Tibial nerve (tissue), 3 donors: ENCODE measurements around the gene TTC16.

Experiments
- POLR2A ChIP-seq, 2 donors: fragments of 450-650 bp; IDR thresholded peaks; one replicate each; pipeline ENCODE4 v1.6.1; 2017; ENCODE audit warnings: antibody characterized with exemption in 2 of 2, mild to moderate bottlenecking in 2 of 2, moderate library complexity in 2 of 2
- TF ChIP-seq, protein P1 (sequence below), 5 experiments: fragments of 200-600 bp in 3 of 5; fragments of 450-650 bp in 2 of 5; sonication (generic) in 3 of 5; IDR thresholded peaks; one replicate each; pipeline ENCODE4 v1.5.1; 2016 to 2019; ENCODE audit warnings: antibody characterized with exemption in 5 of 5, mild to moderate bottlenecking in 3 of 5, moderate library complexity in 2 of 5

DNA sequence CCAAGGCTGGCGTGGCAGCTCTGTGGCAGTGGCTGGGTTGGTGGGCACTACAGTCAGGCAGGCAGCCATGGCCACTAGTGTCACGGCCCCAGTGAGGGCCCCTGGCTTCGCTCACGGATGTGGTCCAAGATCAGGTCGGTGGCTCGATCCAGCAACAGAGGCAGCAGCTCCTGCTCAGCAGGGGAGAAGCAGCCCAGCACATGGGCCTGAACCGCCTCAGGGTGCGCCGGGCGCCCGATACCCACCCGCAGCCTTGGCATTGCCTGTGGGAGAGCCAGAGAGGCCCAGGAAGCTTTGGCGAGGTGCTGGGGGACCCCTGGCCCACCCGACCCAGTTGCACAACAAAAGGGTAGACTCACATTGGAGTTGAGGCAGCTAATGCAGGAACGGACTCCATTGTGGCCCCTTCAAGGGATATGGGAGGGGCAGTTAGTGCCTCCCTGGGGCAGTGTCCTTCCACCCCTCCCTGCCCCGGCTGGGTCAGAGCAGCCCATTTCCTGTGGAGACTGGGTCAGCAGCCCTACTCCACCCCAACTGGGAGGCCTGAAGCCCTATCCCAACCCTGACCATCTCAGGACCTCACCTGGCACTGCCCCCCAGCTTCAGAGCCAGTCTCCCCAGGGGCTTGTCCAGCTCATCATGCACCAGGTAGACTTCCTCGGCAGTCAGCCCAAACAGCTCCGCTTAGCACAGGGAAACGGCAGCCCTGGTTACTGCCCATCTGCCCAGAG is 1.7 kb upstream of the TTC16 start:
- TF ChIP-seq, protein P1, sequence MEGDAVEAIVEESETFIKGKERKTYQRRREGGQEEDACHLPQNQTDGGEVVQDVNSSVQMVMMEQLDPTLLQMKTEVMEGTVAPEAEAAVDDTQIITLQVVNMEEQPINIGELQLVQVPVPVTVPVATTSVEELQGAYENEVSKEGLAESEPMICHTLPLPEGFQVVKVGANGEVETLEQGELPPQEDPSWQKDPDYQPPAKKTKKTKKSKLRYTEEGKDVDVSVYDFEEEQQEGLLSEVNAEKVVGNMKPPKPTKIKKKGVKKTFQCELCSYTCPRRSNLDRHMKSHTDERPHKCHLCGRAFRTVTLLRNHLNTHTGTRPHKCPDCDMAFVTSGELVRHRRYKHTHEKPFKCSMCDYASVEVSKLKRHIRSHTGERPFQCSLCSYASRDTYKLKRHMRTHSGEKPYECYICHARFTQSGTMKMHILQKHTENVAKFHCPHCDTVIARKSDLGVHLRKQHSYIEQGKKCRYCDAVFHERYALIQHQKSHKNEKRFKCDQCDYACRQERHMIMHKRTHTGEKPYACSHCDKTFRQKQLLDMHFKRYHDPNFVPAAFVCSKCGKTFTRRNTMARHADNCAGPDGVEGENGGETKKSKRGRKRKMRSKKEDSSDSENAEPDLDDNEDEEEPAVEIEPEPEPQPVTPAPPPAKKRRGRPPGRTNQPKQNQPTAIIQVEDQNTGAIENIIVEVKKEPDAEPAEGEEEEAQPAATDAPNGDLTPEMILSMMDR (IDR thresholded peaks at IDR 0.05): no peak
- no peak for TF ChIP-seq POLR2A (IDR thresholded peaks at IDR 0.05)
